Measurements from ENCODE around the gene PRL.
A peak's percentile ranks its signal among the peaks of the same experiment; 100 is the strongest.

The PRL gene

DNA sequence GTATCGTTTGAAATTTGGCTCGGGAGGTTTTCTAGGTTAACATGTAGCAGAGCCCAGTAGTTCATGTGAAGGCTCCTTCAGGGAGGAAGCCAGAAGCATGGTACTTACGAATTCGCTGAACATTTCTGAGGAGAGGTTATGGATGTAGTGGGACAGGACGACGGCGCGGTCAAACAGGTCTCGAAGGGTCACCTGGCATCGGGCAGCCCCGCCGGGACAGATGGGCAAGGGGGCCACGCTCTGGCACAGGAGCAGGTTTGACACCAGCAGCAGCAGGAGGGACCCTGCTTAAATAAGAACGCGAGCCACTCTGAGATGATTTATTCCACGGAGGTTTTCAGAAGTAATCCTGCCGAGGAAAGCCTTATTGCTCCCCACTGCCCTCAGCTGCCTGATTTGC is 2.5 kb downstream of the PRL start:
- no peak for DNase-seq

DNA sequence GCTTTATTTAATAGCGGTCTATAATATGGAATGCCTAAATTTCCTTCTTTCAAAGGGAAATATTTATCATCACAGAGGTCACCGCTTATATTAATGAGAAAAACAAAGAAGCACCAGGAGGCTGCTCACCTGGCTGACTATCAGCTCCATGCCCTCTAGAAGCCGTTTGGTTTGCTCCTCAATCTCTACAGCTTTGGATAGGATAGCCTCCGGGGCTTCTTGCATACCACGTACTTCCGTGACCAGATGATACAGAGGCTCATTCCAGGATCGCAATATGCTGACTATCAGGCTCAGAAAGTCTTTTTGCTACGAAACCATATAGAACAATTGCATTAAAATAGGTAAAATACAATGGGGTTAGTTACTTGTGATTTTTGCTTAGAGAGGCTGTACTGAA is 6.8 kb downstream of the PRL start:
- DNase-seq: no peak

DNA sequence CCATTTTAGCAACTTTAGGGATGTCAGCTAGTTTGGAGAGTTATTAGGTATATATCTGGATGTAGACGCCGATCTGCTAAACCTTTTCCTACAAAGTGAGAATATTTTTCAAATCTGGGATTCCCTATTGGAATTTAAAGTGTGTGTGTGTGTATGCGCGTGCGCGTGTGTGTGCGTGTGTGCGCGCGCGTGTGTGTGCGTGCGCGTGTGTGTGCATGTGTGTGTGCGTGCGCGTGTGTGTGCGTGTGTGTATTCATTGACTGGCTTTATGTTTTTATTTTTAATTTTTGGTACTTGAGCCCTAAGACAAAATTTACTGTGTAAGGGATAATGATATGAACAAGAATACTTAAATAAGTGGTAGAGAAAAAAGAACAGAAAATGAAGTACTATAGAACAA is 8.1 kb downstream of the PRL start:
- DNase-seq: no peak

DNA sequence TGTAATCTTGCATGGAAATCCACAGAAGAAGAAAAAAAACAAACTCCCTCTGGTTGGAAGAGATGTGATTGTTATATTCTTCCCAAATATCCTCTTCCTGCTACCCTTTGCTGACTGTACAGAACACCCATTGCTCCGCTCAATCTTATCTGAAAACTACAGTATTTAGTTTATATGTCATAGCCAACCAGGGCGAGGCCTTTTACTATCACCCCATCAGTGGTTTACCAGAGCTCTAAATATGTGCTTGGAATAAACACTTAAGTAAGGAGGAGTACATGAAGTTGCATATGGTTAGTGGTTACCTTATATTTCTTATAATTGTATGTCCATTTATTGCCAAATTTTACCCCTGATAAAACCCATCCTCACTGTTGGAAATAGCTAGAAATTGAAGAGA is 12.2 kb downstream of the PRL start:
- DNase-seq: peak; percentile 23

DNA sequence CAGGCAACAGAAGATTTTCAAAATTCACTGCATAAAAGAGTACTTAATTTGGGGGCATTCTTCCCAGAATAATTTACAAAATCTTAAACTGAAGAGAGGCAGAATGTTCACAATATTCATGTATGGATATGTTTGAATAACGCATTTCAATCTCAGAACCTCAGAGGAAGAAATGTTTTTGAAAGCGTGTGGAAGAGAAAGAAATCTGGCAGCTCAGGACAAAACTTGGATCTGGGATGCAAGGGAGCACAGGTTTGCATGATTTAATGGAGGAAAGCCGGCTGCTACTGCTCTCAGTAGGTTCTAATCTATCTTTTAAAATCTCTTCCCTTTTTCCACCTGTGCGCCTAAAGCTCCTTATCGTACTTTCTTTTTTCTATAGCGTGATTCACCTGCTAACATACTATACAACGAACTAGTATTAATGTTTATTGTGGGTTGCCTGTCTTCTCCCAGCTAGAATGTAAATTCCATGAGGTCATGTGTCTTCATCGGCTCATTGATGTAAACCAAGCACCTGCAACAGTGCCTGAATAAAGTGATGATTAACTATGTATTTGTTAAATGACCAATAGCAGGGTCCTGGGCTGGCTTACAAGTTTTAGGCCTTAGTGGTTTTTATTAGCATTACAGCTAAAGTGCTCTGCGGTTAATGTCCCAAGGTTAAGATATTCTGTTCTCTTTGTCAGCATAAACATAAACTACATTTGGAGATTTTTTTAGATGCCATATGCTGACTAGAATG is 15.3 kb downstream of the PRL start:
- no peak for DNase-seq

DNA sequence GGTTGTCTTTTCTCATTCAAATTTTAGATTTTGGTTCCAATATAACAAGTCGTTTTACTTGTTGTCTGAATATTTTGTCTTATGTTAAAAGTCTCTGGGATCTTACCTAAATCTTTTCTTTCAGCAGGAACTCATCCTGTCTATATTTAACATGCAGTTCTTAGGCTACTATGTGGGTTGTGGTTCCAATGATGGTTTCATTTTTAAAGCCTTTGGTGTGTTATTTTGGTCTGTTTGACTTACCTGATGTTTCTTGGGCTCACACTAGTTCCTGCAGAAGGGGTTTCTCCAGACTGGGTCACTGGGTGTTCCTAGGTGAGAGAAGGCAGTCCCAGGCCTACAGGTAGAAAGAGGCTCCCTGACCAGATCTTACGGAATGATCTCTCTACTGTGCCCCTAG is 17.4 kb downstream of the PRL start:
- no peak for DNase-seq

DNA sequence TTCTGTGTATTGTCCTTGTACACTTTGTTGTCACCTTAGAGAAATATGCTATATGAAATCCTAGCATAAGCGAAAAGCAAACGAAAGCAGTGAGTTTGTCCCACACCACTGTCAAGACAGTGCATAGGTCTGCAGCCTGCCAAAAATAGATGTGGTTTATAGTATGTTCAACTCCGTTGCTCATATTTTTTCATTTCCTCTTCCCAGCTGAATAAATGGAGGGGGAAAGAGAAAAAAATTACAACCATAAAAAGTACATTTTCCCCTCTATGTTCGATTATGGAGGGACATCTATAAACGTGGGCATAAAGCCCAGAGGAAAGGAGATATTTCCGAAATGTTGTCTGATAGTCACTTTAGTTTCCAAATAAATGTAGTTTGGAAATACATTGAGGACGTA is 25.8 kb downstream of the PRL start:
- DNase-seq: peak; percentile 10

DNA sequence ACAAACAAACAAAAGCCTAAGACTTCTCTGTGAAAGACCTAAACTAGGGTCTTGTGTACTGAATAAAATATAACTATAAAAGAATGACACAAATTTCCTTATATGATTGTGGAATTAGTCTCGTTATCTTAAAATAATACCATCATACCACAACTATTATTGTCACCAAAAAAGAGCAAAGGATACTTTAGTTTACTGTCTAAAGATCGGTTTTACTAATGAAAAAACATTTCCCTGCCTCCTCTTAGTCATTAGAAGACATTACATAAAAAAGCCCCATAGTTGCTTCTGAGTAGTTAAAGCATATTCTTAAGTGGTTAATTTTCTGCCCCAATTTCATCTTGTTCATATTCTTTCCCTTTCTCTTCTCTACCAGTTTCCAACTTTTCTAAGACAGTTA is 33.1 kb downstream of the PRL start:
- no peak for DNase-seq

DNA sequence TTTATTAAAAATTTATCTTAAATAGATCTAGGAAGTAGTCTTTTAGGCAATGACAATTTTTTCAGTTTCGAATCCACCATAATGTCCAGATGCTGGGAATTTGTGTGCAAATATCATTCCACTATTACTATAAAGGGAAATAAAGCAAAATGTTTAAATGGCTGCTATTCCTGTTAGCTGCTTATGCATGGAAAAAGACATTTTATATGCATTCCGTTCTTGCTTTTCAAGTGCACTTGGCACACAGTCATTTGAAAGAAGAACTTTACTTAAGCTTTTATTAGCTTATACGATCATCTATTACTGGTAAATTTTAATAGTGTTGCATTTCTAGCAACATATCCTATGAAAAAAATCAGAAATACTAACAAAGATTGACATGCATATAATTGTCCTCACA is 42.0 kb downstream of the PRL start:
- no peak for DNase-seq

DNA sequence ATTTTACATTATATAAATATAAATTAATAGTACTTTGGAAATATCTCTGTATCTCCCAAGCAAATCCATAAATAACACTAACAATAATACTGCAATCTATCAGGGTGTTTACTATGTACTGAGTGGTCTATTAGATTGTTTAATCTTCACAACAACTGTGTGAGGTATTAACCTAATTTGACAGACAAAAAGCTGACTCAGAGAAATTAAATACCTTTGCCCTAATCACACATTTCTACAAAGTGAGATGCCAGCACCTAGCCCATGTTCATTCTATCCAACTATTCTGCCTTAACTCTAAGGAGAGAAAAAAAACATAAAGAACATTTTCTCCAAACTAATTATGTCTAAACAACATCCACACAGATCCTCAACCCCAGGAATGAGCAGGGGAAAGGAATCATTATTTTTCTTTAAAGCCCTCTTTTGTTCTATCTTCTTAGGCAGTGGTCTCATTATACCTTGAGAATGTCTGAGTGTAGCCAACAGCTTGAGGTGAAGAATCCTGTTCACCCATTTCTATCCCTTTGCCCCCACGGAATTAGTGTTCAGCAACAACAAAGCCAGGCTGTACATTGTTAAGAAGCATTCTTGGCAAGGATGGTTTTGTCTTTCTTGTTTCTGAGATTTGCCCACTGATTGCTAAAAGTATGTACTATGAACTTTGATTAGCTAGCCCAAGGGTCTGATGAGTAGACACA is 42.7 kb downstream of the PRL start:
- DNase-seq: no peak

DNA sequence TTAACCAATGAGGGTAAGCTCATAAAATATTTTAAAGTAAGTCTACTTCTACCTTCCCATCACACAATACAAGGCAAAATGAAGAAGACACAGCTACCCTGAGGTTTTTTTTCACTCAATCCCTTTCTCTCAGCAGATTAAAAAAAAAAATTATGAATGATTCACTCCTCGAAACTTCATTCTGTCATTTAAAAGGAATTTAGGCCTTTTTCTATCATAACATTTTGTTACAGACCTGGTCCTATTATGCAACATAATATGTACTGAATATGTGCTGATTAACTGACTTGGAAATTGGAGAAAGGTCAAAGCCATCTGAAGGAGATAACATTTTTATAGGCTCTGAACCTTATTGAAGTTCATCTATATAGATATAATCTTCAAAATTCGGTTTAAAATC is 45.5 kb downstream of the PRL start:
- DNase-seq: no peak

DNA sequence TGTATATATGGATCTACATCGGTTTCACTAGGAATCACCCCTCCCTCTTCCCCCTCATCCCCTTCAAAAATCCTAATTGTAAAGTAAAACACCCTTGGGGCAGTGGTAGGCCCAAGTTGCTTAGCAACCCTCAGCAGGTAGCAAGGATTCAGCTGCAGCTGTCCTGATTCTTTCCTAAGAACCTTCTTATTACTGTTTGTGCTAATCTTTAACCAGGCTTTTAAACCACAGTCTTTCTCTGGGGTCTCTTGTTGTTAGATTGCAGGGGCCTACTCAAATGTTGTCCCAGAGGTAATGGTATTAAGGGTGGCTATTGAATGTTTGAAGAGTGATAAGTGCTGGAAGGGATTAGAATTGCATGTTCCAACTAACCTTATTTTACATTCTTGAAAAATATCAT is 46.4 kb downstream of the PRL start:
- no peak for DNase-seq

DNA sequence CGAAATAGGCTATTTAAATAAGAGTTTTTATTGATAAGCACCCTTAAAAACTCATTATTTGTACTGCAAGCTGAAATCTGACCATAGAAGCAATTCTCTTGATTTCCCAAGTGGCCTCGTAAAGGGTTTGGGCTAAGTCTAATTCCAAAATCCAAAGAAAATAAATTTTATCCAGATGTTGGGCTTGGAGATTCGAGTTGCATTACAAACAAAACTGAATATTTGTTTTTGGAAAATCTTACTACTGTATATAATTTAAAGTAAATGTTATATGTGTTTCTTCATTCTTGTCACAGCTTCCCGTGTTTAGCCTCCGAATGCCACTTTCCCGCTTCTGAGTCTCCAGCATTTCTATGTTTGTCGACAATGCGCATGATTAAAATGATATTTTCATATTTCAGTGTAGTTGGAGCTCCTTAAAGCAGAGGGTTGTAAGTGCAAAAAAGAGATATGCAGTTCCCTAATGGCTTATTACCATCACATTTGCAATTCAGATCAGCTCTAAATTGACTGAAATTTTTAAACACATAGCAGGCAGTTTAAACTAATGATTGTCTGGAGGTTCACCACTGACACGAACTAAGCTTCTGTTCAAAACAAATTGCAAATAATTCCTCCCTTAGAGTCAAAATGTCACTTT is 47.0 kb downstream of the PRL start:
- DNase-seq: no peak

DNA sequence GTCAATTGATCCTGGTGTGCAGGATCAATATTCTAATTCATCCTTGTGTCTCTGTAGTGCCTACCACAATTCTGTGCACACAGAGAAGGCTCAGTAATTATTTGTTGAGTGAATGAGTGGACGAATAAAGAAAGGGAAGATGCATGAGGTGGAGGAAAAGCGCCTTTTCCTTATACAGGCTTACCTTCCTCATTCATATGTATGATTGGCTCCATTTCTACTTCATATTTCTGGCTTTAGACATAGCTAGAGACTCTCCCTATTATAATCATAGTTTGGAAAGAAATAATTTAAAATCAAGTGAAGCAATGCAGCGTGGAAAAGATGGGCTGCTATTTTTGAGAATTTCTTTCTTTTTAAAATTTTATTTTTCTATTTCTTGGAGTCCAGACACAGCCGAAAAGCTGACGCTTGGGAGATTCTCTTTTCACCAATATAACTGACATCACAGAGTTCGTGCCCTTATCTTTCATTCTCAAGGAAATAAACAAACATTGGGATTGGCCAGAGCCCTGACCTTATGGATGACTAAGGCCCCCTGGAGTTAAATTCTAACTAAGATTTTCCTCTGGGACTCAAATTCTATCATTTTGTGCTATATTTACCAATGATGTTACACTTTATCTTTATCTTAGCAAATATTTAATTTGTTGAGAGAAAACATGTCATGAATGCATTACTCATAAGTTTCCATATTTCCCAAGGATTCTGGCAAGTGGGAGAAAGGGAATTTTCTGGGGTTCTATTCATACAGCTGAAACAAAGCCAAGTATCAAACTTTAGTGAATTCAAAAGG is 48.1 kb downstream of the PRL start:
- DNase-seq: no peak

DNA sequence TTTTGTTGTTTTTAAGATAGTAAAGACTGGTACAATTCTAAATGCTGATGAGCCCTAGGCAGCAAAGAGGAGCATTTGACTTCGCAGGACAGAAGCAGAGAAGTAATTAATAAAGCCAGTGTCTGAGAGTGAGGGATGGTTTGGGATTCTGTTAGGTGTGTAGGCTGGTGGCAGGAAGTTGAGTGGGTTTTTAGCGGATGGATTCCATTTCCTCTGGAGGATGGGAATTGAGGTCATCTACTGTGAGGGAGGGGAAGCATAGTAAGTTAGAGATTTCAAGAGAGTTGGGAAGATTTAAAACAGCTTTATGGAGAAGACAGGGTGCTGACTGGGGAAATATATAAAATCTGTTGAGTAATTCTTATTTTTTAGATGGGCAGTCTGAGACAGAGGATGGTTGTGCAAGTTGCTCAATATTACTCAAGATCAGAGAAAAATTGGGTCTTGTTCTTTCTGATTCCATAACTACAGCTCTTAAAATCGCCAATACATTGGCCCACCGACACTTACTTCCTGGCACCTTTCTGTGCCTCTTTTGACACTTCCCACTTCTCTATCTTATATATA is 48.8 kb downstream of the PRL start:
- DNase-seq: peak; percentile 50

DNA sequence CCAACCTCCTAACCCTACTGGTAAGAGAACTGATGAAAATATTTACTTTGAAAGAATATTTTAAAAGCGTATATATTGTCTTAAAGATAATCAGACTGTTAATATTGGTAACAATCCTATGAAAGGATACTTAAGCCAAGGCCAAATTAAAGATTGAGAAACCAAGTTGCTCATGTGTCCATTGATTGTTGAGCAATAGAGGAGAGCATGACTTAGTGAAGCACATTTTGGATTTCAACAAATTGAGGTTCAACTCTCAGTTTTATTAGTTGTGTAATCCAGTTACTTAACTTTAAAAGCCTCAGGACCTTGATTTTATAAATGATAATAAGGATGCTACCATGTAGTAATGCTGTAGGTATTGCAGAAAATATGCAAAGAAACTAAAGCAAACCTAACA is 56.8 kb downstream of the PRL start:
- DNase-seq: peak; percentile 31

DNA sequence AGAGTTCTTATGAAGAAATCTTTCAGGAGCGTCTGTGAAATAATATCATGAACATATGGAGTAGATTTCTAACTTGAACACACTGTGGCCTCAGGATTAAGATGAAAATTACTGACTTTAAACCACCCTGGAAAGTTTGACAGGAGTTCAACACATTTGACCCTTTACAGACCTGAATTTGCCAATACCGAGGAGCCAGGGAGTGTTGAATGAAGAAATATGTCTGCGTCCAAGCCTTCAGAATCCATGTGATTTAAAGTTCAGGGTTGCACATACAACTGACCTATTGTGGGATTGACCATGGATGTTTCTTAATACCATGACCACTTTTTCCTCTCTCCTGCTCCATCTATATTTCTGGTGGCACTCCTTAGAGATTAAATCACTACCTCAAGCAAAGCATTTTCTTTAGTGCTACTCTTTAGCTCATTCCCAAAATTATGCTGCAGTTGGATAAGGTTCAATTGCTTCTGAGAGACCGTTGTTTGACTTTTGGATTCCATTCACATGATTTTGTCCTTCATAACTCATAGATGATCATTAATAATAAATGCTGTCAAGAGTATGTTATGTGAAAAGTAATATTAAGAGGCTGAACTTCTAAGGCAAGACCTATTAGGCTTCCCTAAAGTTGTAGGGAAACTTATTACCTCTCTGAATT is 57.4 kb downstream of the PRL start:
- DNase-seq: no peak

DNA sequence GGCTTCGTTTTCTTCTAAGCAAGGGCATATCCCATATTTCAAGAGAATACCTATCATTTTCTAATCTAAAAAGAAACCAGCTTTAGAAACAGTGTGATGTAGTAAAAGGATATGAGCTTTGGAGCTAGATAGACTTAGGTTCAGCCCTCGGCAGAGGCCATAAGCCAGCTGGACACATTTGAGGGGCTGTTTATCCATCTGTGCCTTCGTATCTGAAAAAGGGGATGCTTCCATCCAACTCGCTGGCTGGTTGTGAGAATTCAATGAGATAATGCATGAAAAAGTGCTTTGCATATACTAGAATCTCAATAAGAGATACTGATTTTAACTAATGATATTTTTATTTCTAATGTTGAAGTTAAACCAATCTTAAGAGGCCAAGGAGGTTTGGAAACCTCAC is 58.0 kb downstream of the PRL start:
- DNase-seq: no peak

DNA sequence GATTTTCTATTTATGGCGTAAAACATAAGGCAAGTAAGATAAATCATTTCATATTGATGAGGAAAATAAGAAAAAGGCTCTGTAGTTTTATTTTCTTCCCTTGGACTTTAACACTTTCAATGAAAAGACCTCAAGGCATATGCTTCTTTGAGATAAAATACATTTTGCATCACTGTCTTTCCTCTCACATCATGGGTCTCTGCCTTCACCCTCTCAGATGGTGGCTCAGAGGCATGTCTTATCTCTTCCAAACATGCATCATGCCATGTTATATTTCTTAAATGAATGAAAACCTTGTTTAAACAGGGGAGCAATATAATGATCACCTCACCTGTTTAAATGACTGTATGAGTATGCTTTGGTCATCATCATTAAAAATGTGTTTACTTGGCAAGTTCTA is 59.3 kb downstream of the PRL start:
- DNase-seq: peak; percentile 67

All from hematopoietic multipotent progenitor cell treated with erythropoietin and hydrocortisone succinate and interleukin-3 and kit ligand, for 4 days (in vitro differentiated cells).